Activated CD4-positive, alpha-beta T cell treated with anti-CD3 and anti-CD28 coated beads for 4 hours (primary cell): ENCODE measurements around the gene LITAFD.
"Not testable (repeated sequence)": the region's sequence is repeated elsewhere in the genome, so short reads cannot be mapped to it uniquely, and the experiment has no call there.

Experiments
- DNase-seq, 2 donors: peaks; one replicate each; pipeline ENCODE4 v3.0.0-alpha.2; 2020

LITAFD gene

GRCh38 chr16:8872967-8873865, 8.9 kb upstream of the LITAFD start:
- DNase-seq, result no peak

- DNase-seq, result not testable (repeated sequence)
These were observed 8.3 kb upstream of the LITAFD start for GRCh38 chr16:8873866-8874195.

GRCh38 chr16:8874388-8874787, 7.8 kb upstream of the LITAFD start:
- no peak for DNase-seq

DNA sequence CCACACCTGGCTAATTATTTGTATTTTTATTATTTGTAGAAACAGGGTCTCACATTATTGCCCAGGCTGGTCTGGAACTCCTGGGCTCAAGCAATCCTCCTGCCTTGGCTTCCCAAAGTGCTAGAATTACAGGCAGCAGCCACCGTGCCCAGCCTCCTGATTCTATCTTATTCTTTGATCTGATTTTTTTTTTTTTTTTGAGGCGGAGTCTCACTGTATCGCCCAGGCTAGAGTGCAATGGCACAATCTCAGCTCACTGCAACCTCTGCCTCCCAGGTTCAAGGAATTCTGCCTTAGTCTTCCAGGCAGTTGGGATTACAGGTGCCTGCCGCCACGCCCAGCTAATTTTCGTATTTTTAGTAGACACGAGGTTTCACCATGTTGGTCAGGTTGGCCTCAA, 6.8 kb upstream of the LITAFD start:
- not testable (repeated sequence) for DNase-seq

DNA sequence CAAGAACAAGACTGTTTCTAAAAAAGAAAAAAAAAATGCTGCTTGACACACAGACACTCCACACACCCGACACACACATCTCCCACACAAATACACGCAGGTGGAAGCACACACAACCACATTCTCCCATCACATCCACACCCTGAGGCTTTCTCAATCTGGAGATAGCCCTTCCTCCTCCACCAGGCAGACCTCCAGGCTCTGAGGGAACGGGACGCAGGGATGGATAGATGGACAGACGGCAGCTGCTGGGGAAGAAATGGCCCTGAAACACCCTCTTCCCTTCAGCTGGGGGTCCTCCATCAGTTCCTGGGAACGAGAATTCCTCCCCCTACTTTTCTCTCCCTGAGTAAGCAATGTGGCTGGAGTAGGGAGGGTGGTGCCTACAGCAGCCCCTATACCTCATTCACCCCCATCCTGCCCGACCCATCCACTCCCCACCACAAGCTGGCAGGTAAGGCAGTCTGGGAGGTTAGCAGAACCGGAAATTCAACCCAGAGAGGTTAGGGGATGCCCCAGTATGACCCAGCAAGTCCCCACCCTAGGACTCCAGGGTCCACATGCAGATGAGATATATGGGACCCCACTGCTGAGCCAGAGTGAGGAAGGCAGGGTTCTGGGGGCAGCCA, 4.1 kb upstream of the LITAFD start:
- no peak for DNase-seq

DNA sequence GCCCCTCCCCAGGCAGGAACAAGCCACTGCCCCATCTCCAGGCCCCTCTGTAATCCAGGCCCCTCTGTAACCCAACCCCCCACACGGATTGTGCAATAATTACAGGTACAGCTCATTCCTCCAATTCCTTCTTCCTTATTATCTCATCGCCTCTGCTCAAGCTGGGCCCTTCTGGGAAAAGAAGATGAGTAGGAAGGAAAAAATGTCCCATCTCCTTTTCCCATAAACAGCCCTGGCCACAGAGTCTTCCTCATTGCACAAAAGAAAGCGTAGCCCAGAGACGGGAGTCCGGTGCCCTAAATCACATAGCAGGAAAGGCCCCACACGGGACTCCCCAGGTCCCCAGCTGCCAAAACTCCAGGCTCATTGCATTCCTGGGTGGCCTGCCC, 3.6 kb upstream of the LITAFD start:
- DNase-seq, result no peak

- no peak for DNase-seq
These were observed 1.2 kb upstream of the LITAFD start for GRCh38 chr16:8880839-8881510.

GRCh38 chr16:8882725-8883377, 700 bp downstream of the LITAFD start:
- DNase-seq, result no peak

DNA sequence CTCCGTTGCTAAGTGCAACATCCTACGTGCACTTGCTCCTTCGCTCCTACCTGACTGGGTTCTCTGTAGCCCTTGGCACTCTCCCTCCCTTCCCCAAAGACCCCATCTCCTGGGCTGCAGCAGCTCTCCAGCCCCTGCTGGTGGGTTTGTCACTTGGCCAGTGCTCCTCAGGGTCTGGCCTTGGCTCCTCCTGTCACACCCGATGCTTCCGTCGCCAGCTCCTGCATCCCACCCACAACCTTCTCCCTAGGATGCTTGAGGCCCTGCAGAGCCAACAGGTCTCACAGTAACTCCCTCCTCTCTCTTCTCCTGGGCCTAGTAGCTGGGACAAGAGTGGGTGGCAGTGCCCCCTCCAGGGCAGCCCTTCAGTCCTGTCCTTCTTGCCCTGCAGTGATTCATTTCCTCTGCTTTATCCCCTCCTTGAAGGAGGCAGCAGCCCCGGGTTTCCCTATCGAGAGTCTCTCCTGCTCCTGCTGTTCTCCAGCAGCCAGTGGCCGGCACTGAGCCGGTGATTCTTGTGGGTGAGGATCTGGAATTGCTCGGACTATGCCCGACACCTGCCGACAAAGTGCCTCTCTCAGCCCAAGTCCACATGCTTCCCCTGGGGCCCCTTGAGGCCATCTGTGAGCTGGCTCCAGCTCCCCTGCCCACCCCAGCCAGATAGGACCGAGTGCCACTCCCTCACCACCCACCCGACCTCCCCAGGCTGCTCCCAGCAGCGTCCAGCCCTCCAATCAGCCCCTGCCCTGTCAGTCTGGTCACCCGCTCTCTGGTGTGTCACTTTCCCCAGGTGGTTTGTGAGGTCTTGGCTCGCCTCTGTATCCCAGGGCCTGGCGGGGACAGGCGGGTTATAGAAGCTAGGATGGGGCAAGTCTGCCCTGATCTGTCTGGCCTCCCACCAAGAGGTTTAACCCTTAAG, 3.8 kb downstream of the LITAFD start:
- no peak for DNase-seq

- DNase-seq, result no peak
These were observed 4.7 kb downstream of the LITAFD start for GRCh38 chr16:8886593-8887430.

GRCh38 chr16:8887431-8887765, 5.2 kb downstream of the LITAFD start:
- DNase-seq, result no peak

DNA sequence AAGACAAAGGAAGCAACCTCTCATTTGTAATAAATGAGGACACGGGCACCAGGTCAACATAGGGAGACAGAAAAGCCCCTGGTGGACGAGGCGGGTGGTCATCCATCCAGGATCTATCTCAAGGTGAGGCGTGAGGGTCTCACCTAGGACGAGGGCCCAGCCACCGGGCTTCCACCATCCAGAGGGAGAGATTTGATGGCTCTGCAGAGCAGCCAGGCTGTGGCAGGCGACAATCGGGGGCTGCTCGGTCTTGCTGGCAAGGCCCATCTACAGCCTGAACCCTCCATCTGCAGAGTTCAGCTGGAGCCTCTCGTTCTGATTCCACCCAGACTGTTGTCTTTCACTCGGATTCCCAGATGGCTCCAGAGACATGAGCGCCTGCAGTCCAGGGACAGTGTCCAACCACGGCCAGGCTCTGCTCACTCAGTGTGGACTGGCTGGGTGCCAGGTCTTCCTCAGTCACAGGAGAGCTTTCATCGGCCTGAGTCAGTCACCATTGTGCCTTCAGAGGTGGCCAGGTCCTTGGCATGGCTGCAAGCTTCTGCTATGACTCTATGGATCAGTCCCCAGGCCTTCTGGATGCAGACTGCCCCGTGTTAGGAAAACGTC, 5.9 kb downstream of the LITAFD start:
- no peak for DNase-seq

- no peak for DNase-seq
These were observed 7.1 kb downstream of the LITAFD start for GRCh38 chr16:8888951-8889892.

GRCh38 chr16:8889893-8890548, 7.9 kb downstream of the LITAFD start:
- DNase-seq, result no peak

GRCh38 chr16:8890549-8890921, 8.4 kb downstream of the LITAFD start:
- no peak for DNase-seq

DNA sequence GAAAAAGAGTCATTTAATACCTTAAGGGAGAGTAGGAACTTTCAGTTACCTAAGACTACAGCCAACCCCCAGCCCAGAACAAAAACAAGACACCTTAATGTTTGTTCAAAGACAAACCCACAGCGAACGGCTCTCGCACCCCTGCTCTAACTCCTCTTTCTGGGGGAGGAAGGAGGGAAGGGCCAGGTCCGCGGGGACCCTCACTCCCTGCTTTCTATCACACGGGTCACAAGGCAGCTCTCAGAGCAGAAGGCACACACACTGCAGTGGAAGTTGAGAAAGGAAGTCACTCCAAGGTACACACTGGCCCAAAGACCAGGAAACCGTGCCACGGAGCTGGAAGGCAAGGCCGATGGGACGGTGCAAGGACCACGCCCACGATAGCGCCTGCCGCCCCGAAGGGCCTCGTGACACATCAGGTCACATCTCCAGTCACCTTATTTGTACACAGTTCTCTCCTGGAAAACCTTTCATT, 10.0 kb downstream of the LITAFD start:
- no peak for DNase-seq

- no peak for DNase-seq
These were observed 11.3 kb downstream of the LITAFD start for GRCh38 chr16:8893426-8893825.

- no peak for DNase-seq
These were observed 12.0 kb downstream of the LITAFD start for GRCh38 chr16:8893976-8894690.
